CD4-positive, alpha-beta memory T cell (primary cell): ENCODE results near the gene NEDD9. TPM values are rescaled to one million over a fixed set of nuclear protein-coding genes. Genes with fewer than 3 reads are reported as not detected.
A peak's percentile ranks its signal among the peaks of the same experiment; 100 is the strongest.

ENCODE experiments used
- CTCF ChIA-PET: fragments of 350-600 bp; sonication (Branson Sonifier 250); formaldehyde crosslinking; loops from one replicate; lab custom pipeline; 2021; ENCODE audit warnings: inconsistent platforms; ENCODE audit not compliant: partially characterized antibody; lab: Charles Lee
- POLR2A ChIA-PET: fragments of 350-600 bp; sonication (Branson Sonifier 250); formaldehyde crosslinking; loops from one replicate; lab custom pipeline; 2021; ENCODE audit not compliant: partially characterized antibody; lab: Charles Lee
- DNase-seq, 5 donors: peaks; one replicate each; pipeline versions ENCODE4 v3.0.0 to v3.0.0-alpha.2; 2020 to 2022; ENCODE audit warnings: mixed read lengths in 1 of 5
- H3K27ac ChIP-seq: one replicate; pipeline ENCODE4 v1.7.0; 2013; ENCODE audit warnings: low read depth, low read length
- H3K27me3 ChIP-seq: 2 replicates; pipeline ENCODE4 v1.7.0; 2013; ENCODE audit warnings: mild to moderate bottlenecking, low read length, moderate library complexity; ENCODE audit not compliant: insufficient read depth
- H3K36me3 ChIP-seq: 2 replicates; pipeline ENCODE4 v1.7.0; 2013; ENCODE audit warnings: mild to moderate bottlenecking, low read length, moderate library complexity; ENCODE audit not compliant: insufficient read depth
- H3K4me1 ChIP-seq: 2 replicates; pipeline ENCODE4 v1.7.0; 2013; ENCODE audit warnings: mild to moderate bottlenecking, low read length, moderate library complexity; ENCODE audit not compliant: insufficient read depth
- H3K4me3 ChIP-seq, 2 donors: one replicate each; pipeline ENCODE4 v1.7.0; 2013; ENCODE audit warnings: low read length in 2 of 2, mild to moderate bottlenecking in 1 of 2
- H3K9me3 ChIP-seq, 2 donors: one replicate each; pipeline ENCODE4 v1.7.0; 2013; ENCODE audit warnings: low read length in 2 of 2, control low read depth in 1 of 2; ENCODE audit not compliant: control insufficient read depth in 1 of 2
- H3K27ac Mint-ChIP-seq, 7 donors: one replicate each; pipeline ENCODE4 v1.8.0; 2020 to 2021; ENCODE audit warnings: mixed read lengths in 7 of 7, mild to moderate bottlenecking in 6 of 7, inconsistent platforms in 3 of 7, moderate library complexity in 3 of 7
- H3K27me3 Mint-ChIP-seq, 2 donors: one replicate each; pipeline ENCODE4 v1.8.0; 2020 to 2021; ENCODE audit warnings: mixed read lengths in 2 of 2
- H3K36me3 Mint-ChIP-seq, 2 donors: one replicate each; pipeline ENCODE4 v1.8.0; 2020 to 2021; ENCODE audit warnings: mixed read lengths in 2 of 2, inconsistent platforms in 1 of 2, mild to moderate bottlenecking in 1 of 2
- H3K4me1 Mint-ChIP-seq, 4 donors: one replicate each; pipeline ENCODE4 v1.8.0; 2020 to 2021; ENCODE audit warnings: mixed read lengths in 4 of 4, mild to moderate bottlenecking in 1 of 4
- H3K4me3 Mint-ChIP-seq, 8 donors: one replicate each; pipeline ENCODE4 v1.8.0; 2020 to 2021; ENCODE audit warnings: mixed read lengths in 8 of 8, mild to moderate bottlenecking in 7 of 8, moderate library complexity in 6 of 8, inconsistent platforms in 3 of 8
- H3K9me3 Mint-ChIP-seq, 8 donors: one replicate each; pipeline ENCODE4 v1.8.0; 2020 to 2021; ENCODE audit warnings: mixed read lengths in 8 of 8, mild to moderate bottlenecking in 5 of 8, inconsistent platforms in 3 of 8, moderate library complexity in 1 of 8
- intact Hi-C: fragments of 100-400 bp; cut with micrococcal nuclease; formaldehyde crosslinking; loops from one replicate; pipeline ENCODE4 v1.15.1; 2023
- polyA plus RNA-seq, 2 donors: library from polyadenylated mRNA; unstranded; fragments of 300-500 nt; fragmentation: Illumina TruSeq; gene quantifications; one replicate each; pipeline ENCODE4 v1.2.3, GENCODE V29; 2021
- total RNA-seq, 2 experiments: library from RNA; stranded (reverse); gene quantifications; one replicate each; pipeline ENCODE4 v1.2.3, GENCODE V29; 2021

Gene NEDD9
- total and polyA plus RNA-seq, 4 experiments from 2014 or later, result 17.2 to 47.4 (median 40.6) TPM

GRCh38 chr6:11219400-11219834 lies 13.1 kb downstream of the NEDD9 start:
- H3K9me3 Mint-ChIP-seq, result no peaks in the 10 kb centered on the region

GRCh38 chr6:11218538-11219399 lies 13.7 kb downstream of the NEDD9 start:
- Histone ChIP-seq H3K36me3 (no peaks in the 10 kb centered on the region), H3K27me3 (no peaks in the 10 kb centered on the region), H3K27ac (no peak overlapping the region), H3K4me3 (no peak overlapping the region), H3K9me3 (no peaks in the 10 kb centered on the region), H3K4me1 (peaks cover 33% of the 10 kb centered on the region)
- H3K36me3 Mint-ChIP-seq, result peaks cover 45 to 47% of the 10 kb centered on the region in 2 donors
- H3K27me3 Mint-ChIP-seq, result no peaks in the 10 kb centered on the region
- no peaks in the 10 kb centered on the region for H3K9me3 Mint-ChIP-seq
- H3K4me1 Mint-ChIP-seq, result peaks cover 36 to 57% (median 41%) of the 10 kb centered on the region in 4 donors
- no peak for DNase-seq
- H3K27ac Mint-ChIP-seq, result no peak overlapping the region
- ChIA-PET CTCF (interaction anchor here (0.9 kb wide), 1 partner anchor 34 kb away, joined by 3 read pairs; no protein-coding TSS in a partner anchor), POLR2A (no interaction called here)
- intact Hi-C loops, result no loop called here
- no peak overlapping the region for H3K4me3 Mint-ChIP-seq

More at GRCh38 chr6:11219400-11219834, 13.1 kb downstream of the NEDD9 start:
- no peak for DNase-seq
- H3K4me3 ChIP-seq, result no peak overlapping the region
- ChIA-PET POLR2A (interaction anchor here (0.7 to 1.4 kb wide), 3 partner anchors 9 to 165 kb away, joined by 3 read pairs; partner anchors contain the start of gene NEDD9), CTCF (interaction anchor here (0.9 kb wide), 1 partner anchor 35 kb away, joined by 3 read pairs; no protein-coding TSS in a partner anchor)
- Mint-ChIP-seq H3K36me3 (peaks cover 44 to 45% of the 10 kb centered on the region in 2 donors), H3K27ac (peak overlapping the region in 1 of 7 donors; percentile 30), H3K4me3 (no peak overlapping the region), H3K4me1 (peaks cover 42 to 64% (median 46%) of the 10 kb centered on the region in 4 donors), H3K27me3 (no peaks in the 10 kb centered on the region)
- peaks cover 40% of the 10 kb centered on the region for H3K4me1 ChIP-seq
- H3K9me3 ChIP-seq, result no peaks in the 10 kb centered on the region
- no peaks in the 10 kb centered on the region for H3K27me3 ChIP-seq
- intact Hi-C loops, result no loop called here
- H3K27ac ChIP-seq, result no peak overlapping the region
- H3K36me3 ChIP-seq, result no peaks in the 10 kb centered on the region

GRCh38 chr6:11218102-11218442 lies 14.4 kb downstream of the NEDD9 start:
- Histone ChIP-seq H3K27ac (no peak overlapping the region), H3K9me3 (no peaks in the 10 kb centered on the region), H3K36me3 (no peaks in the 10 kb centered on the region), H3K4me1 (peaks cover 26% of the 10 kb centered on the region), H3K4me3 (no peak overlapping the region), H3K27me3 (no peaks in the 10 kb centered on the region)
- Mint-ChIP-seq H3K27me3 (no peaks in the 10 kb centered on the region), H3K27ac (peak overlapping the region in 1 of 7 donors; percentile 50), H3K9me3 (no peaks in the 10 kb centered on the region), H3K4me3 (peak overlapping the region in 1 of 8 donors; percentile 37), H3K36me3 (peaks cover 52 to 54% of the 10 kb centered on the region in 2 donors), H3K4me1 (peaks cover 32 to 50% (median 35%) of the 10 kb centered on the region in 4 donors)
- intact Hi-C loops, result no loop called here
- POLR2A ChIA-PET, result no interaction called here
- CTCF ChIA-PET, result interaction anchor here (1.3 kb wide), 1 partner anchor 46 kb away, joined by 5 read pairs; no protein-coding TSS in a partner anchor
- no peak for DNase-seq

GRCh38 chr6:11217360-11218101 lies 14.9 kb downstream of the NEDD9 start:
- no peaks in the 10 kb centered on the region for H3K9me3 Mint-ChIP-seq
- intact Hi-C loops, result no loop called here
- Histone ChIP-seq H3K27me3 (no peaks in the 10 kb centered on the region), H3K4me3 (no peak overlapping the region), H3K36me3 (no peaks in the 10 kb centered on the region), H3K4me1 (peaks cover 21% of the 10 kb centered on the region), H3K9me3 (no peaks in the 10 kb centered on the region), H3K27ac (no peak overlapping the region)
- H3K4me3 Mint-ChIP-seq, result no peak overlapping the region
- no peaks in the 10 kb centered on the region for H3K27me3 Mint-ChIP-seq
- POLR2A ChIA-PET, result no interaction called here
- H3K36me3 Mint-ChIP-seq, result peaks cover 57 to 59% of the 10 kb centered on the region in 2 donors
- H3K4me1 Mint-ChIP-seq, result peaks cover 31 to 50% (median 31%) of the 10 kb centered on the region in 4 donors
- no peak for DNase-seq
- H3K27ac Mint-ChIP-seq, result peak overlapping the region in 3 of 7 donors; percentile 50 to 72 (median 54)
- CTCF ChIA-PET, result interaction anchor here (0.9 to 1.3 kb wide), 3 partner anchors 13 to 45 kb away, joined by 3 to 5 read pairs (median 3); partner anchors contain the start of gene NEDD9

GRCh38 chr6:11215773-11216172 lies 16.7 kb downstream of the NEDD9 start:
- H3K36me3 ChIP-seq, result peaks cover 7% of the 10 kb centered on the region
- no peak overlapping the region for H3K4me3 ChIP-seq
- Mint-ChIP-seq H3K4me1 (peaks cover 31 to 45% (median 39%) of the 10 kb centered on the region in 4 donors), H3K36me3 (peaks cover 68 to 75% of the 10 kb centered on the region in 2 donors), H3K27ac (peak overlapping the region in 1 of 7 donors; percentile 57), H3K9me3 (no peaks in the 10 kb centered on the region), H3K27me3 (no peaks in the 10 kb centered on the region), H3K4me3 (no peak overlapping the region)
- POLR2A ChIA-PET, result interaction anchor here (1.1 kb wide), 1 partner anchor 8 kb away, joined by 3 read pairs; no protein-coding TSS in a partner anchor
- intact Hi-C loops, result no loop called here
- H3K27me3 ChIP-seq, result no peaks in the 10 kb centered on the region
- CTCF ChIA-PET, result interaction anchor here (1.1 to 1.3 kb wide), 2 partner anchors 15 to 44 kb away, joined by 3 read pairs; no protein-coding TSS in a partner anchor
- H3K9me3 ChIP-seq, result no peaks in the 10 kb centered on the region
- H3K4me1 ChIP-seq, result peaks cover 13% of the 10 kb centered on the region
- no peak overlapping the region for H3K27ac ChIP-seq
- DNase-seq, result no peak

- H3K27ac Mint-ChIP-seq, result peak overlapping the region in 1 of 7 donors; percentile 26
- POLR2A ChIA-PET, result no interaction called here
- H3K9me3 Mint-ChIP-seq, result no peaks in the 10 kb centered on the region
- no peaks in the 10 kb centered on the region for H3K27me3 ChIP-seq
- DNase-seq, result no peak
- no peak overlapping the region for H3K4me3 Mint-ChIP-seq
- CTCF ChIA-PET, result interaction anchor here (1.1 kb wide), 1 partner anchor 43 kb away, joined by 3 read pairs; no protein-coding TSS in a partner anchor
- H3K27me3 Mint-ChIP-seq, result no peaks in the 10 kb centered on the region
- H3K36me3 Mint-ChIP-seq, result peaks cover 59 to 76% of the 10 kb centered on the region in 2 donors
- intact Hi-C loops, result no loop called here
- peaks cover 31 to 44% (median 38%) of the 10 kb centered on the region in 4 donors for H3K4me1 Mint-ChIP-seq
- no peak overlapping the region for H3K4me3 ChIP-seq
- no peaks in the 10 kb centered on the region for H3K9me3 ChIP-seq
- peaks cover 13% of the 10 kb centered on the region for H3K4me1 ChIP-seq
- peaks cover 7% of the 10 kb centered on the region for H3K36me3 ChIP-seq
- no peak overlapping the region for H3K27ac ChIP-seq
Observed at GRCh38 chr6:11214901-11215300, 17.6 kb downstream of the NEDD9 start.
